DND-41 (cell line): ENCODE data around the gene PLPPR1.

Experiments used
- ATAC-seq: fragments of 200-7000 bp; cut with Tn5 transposase; 3 replicates; pipeline ENCODE4 v1.9.1; 2021; ENCODE audit warnings: low read depth; ENCODE audit not compliant: insufficient read depth
- DNase-seq: peaks from one replicate; pipeline ENCODE4 v3.0.0-alpha.2; 2020
- H2AFZ ChIP-seq: 2 replicates; pipeline ENCODE4 v1.6.0; 2012; ENCODE audit warnings: low read depth, low read length
- H3K27ac ChIP-seq: 2 replicates; pipeline ENCODE4 v1.5.1; 2012; ENCODE audit warnings: low read length, inconsistent platforms
- H3K27me3 ChIP-seq: fragments of 200-600 bp; sonication (generic); 2 replicates; pipeline ENCODE4 v1.6.0; 2012; ENCODE audit warnings: low read length, mild to moderate bottlenecking, inconsistent platforms; ENCODE audit not compliant: insufficient read depth, poor library complexity
- H3K36me3 ChIP-seq: 2 replicates; pipeline ENCODE4 v1.5.1; 2012; ENCODE audit warnings: low read length, inconsistent platforms; ENCODE audit not compliant: insufficient read depth
- H3K4me1 ChIP-seq: 2 replicates; pipeline ENCODE4 v1.5.1; 2012; ENCODE audit warnings: mild to moderate bottlenecking, low read length; ENCODE audit not compliant: insufficient read depth
- H3K4me2 ChIP-seq: 2 replicates; pipeline ENCODE4 v1.6.0; 2012; ENCODE audit warnings: mild to moderate bottlenecking, moderate library complexity, low read length, inconsistent platforms; ENCODE audit not compliant: insufficient read depth
- H3K4me3 ChIP-seq, 2 experiments: fragments of 200-600 bp in 1 of 2; shearing (Covaris generic) in 1 of 2; 2 replicates each; pipeline ENCODE4 v1.5.1; 2012 to 2016; ENCODE audit warnings: inconsistent platforms in 2 of 2, low read length in 2 of 2, mild to moderate bottlenecking in 2 of 2, low read depth in 1 of 2, moderate library complexity in 1 of 2
- H3K79me2 ChIP-seq: 2 replicates; pipeline ENCODE4 v1.6.0; 2012; ENCODE audit warnings: low read length, inconsistent platforms; ENCODE audit not compliant: insufficient read depth
- H3K9ac ChIP-seq: 2 replicates; pipeline ENCODE4 v1.6.0; 2012; ENCODE audit warnings: low read depth, mild to moderate bottlenecking, inconsistent platforms, low read length, moderate library complexity
- H3K9me3 ChIP-seq: 2 replicates; pipeline ENCODE4 v1.5.1; 2012; ENCODE audit warnings: low read length, moderate library complexity, mild to moderate bottlenecking, inconsistent platforms; ENCODE audit not compliant: insufficient read depth, severe bottlenecking
- H4K20me1 ChIP-seq: 2 replicates; pipeline ENCODE4 v1.6.0; 2012; ENCODE audit warnings: low read length; ENCODE audit not compliant: insufficient read depth
- CTCF ChIP-seq: IDR thresholded peaks from 2 replicates; pipeline ENCODE4 v1.5.1; 2012; ENCODE audit warnings: borderline replicate concordance, low read length, moderate library complexity, mild to moderate bottlenecking; ENCODE audit not compliant: poor library complexity, severe bottlenecking; ENCODE audit errors: extremely low read depth
- EZH2 ChIP-seq: IDR thresholded peaks from 3 replicates; pipeline ENCODE4 v1.6.1; 2012; ENCODE audit warnings: borderline replicate concordance, low read depth, mild to moderate bottlenecking, moderate library complexity, low read length, inconsistent platforms; ENCODE audit not compliant: severe bottlenecking

Gene PLPPR1

GRCh38 chr9:101333926-101334702 is 305.6 kb downstream of the PLPPR1 start:
- Histone ChIP-seq H3K27me3 (no peaks in the 10 kb centered on the region), H3K9me3 (no peaks in the 10 kb centered on the region), H3K4me1 (no peaks in the 10 kb centered on the region), H3K79me2 (no peaks in the 10 kb centered on the region), H3K27ac (no peak overlapping the region), H4K20me1 (no peaks in the 10 kb centered on the region), H3K36me3 (no peaks in the 10 kb centered on the region), H2AFZ (no peak overlapping the region), H3K4me3 (no peak overlapping the region), H3K9ac (no peak overlapping the region), H3K4me2 (no peak overlapping the region)
- DNase-seq (no peak), ATAC-seq (no peak)
- TF ChIP-seq CTCF: no peak

DNA sequence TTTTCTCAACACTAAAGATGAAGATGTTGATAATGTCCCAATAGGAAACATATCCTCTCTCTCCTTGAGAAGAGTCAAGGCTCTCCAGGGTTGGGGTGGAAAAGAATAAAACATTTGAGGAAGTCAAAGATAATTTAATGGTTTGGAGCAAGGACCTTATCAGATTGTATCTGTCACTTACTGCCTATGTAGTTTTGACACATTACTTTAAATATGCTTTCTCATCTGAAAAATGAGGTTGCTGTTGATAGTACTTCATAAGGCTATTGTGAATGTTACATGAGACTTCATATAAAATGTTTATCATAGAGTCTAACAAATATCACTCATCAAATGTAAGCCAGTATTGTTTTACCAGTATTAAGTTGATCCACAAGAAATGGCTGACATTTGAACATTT is 307.6 kb downstream of the PLPPR1 start:
- Histone ChIP-seq H3K9ac (no peak overlapping the region), H3K79me2 (no peaks in the 10 kb centered on the region), H4K20me1 (no peaks in the 10 kb centered on the region), H3K27me3 (no peaks in the 10 kb centered on the region), H3K4me1 (no peaks in the 10 kb centered on the region), H3K36me3 (no peaks in the 10 kb centered on the region), H2AFZ (no peak overlapping the region), H3K27ac (no peak overlapping the region), H3K4me3 (no peak overlapping the region), H3K4me2 (no peak overlapping the region), H3K9me3 (no peaks in the 10 kb centered on the region)
- DNase-seq: no peak
- TF ChIP-seq CTCF: no peak
- no peak for TF ChIP-seq EZH2
- no peak for ATAC-seq

DNA sequence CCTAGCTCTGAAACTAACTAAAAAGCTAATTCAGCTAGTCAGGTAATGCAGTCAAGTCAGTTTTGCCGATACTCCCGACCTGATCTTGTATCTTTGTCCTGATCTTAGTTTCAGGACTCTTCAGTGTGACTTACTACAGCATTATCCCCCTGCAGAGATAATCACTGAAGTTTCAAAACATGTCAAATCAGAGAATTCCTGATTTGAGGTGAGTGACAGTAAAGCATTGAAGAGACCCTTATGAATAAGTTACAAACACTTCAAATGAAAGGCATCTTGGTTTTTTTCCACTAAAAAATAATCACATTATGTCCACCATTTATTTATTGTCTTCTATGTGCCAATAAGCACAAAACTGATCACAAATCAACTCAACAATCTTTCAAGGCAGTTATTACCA is 308.7 kb downstream of the PLPPR1 start:
- H3K79me2 ChIP-seq: no peaks in the 10 kb centered on the region
- DNase-seq: no peak
- no peak overlapping the region for H3K27ac ChIP-seq
- H3K36me3 ChIP-seq: no peaks in the 10 kb centered on the region
- no peak overlapping the region for H3K4me3 ChIP-seq
- no peaks in the 10 kb centered on the region for H4K20me1 ChIP-seq
- no peaks in the 10 kb centered on the region for H3K4me1 ChIP-seq
- no peak overlapping the region for H2AFZ ChIP-seq
- H3K9ac ChIP-seq: no peak overlapping the region
- ATAC-seq: no peak
- no peaks in the 10 kb centered on the region for H3K27me3 ChIP-seq
- no peaks in the 10 kb centered on the region for H3K9me3 ChIP-seq
- no peak for TF ChIP-seq CTCF
- no peak for TF ChIP-seq EZH2
- no peak overlapping the region for H3K4me2 ChIP-seq
